KMS-11 (cell line): ENCODE results near the gene ZDHHC21.
A peak's percentile ranks its signal among the peaks of the same experiment; 100 is the strongest.

Experiments
- H2AFZ ChIP-seq: fragments of 200-600 bp; sonication (generic); 2 replicates; pipeline ENCODE4 v1.6.1; 2016; ENCODE audit warnings: antibody characterized with exemption, mixed run types, low read depth
- H3K27ac ChIP-seq: fragments of 200-600 bp; sonication (generic); 2 replicates; pipeline ENCODE4 v1.6.1; 2016; ENCODE audit warnings: mild to moderate bottlenecking, mixed run types
- H3K27me3 ChIP-seq: fragments of 200-600 bp; sonication (generic); 2 replicates; pipeline ENCODE4 v1.6.1; 2017; ENCODE audit warnings: mild to moderate bottlenecking, low read depth, mixed run types, moderate library complexity; ENCODE audit not compliant: insufficient read depth
- H3K36me3 ChIP-seq: fragments of 200-600 bp; sonication (generic); 2 replicates; pipeline ENCODE4 v1.6.1; 2017; ENCODE audit warnings: mild to moderate bottlenecking, mixed run types; ENCODE audit not compliant: insufficient read depth
- H3K4me1 ChIP-seq: fragments of 200-600 bp; sonication (generic); 2 replicates; pipeline ENCODE4 v1.6.1; 2016; ENCODE audit warnings: mild to moderate bottlenecking, low read depth, mixed run types; ENCODE audit not compliant: poor library complexity, severe bottlenecking
- H3K4me2 ChIP-seq: fragments of 200-600 bp; sonication (generic); 2 replicates; pipeline ENCODE4 v1.7.0; 2016; ENCODE audit warnings: mild to moderate bottlenecking, mixed run types
- H3K4me3 ChIP-seq: fragments of 200-600 bp; sonication (generic); IDR thresholded peaks from 2 replicates; pipeline ENCODE4 v1.6.1; 2017; ENCODE audit warnings: low read depth, low read length, mixed read lengths; ENCODE audit not compliant: insufficient read depth
- H3K79me2 ChIP-seq: fragments of 200-600 bp; sonication (generic); 2 replicates; pipeline ENCODE4 v1.6.1; 2016; ENCODE audit warnings: low read depth, mixed run types; ENCODE audit not compliant: insufficient read depth
- H3K9ac ChIP-seq: fragments of 200-600 bp; sonication (generic); 2 replicates; pipeline ENCODE4 v1.6.1; 2016; ENCODE audit warnings: mild to moderate bottlenecking, mixed run types
- H4K20me1 ChIP-seq: fragments of 200-600 bp; sonication (generic); 2 replicates; pipeline ENCODE4 v1.6.1; 2016; ENCODE audit warnings: mild to moderate bottlenecking, mixed run types; ENCODE audit not compliant: insufficient read depth
- CTCF ChIP-seq: fragments of 200-600 bp; sonication (generic); conservative IDR thresholded peaks from 2 replicates; pipeline ENCODE4 v1.6.1; 2017; ENCODE audit warnings: low read depth, mild to moderate bottlenecking, antibody characterized with exemption, low read length, moderate library complexity, mixed read lengths

ZDHHC21 gene

GRCh38 chr9:14633148-14633547, 60.1 kb downstream of the ZDHHC21 start:
- Histone ChIP-seq H3K9ac (no peak overlapping the region), H4K20me1 (no peaks in the 10 kb centered on the region), H3K27ac (no peak overlapping the region), H2AFZ (no peak overlapping the region), H3K79me2 (no peaks in the 10 kb centered on the region), H3K4me1 (peaks cover 7% of the 10 kb centered on the region), H3K27me3 (no peaks in the 10 kb centered on the region), H3K4me3 (no peak overlapping the region), H3K36me3 (no peaks in the 10 kb centered on the region), H3K4me2 (no peak overlapping the region)
- TF ChIP-seq CTCF = no peak

GRCh38 chr9:14627513-14627912, 65.7 kb downstream of the ZDHHC21 start:
- TF ChIP-seq CTCF = no peak
- no peak overlapping the region for H3K4me3 ChIP-seq
- H3K27me3 ChIP-seq = no peaks in the 10 kb centered on the region
- H3K9ac ChIP-seq = no peak overlapping the region
- no peaks in the 10 kb centered on the region for H3K4me1 ChIP-seq
- H4K20me1 ChIP-seq = no peaks in the 10 kb centered on the region
- H3K4me2 ChIP-seq = no peak overlapping the region
- H3K79me2 ChIP-seq = no peaks in the 10 kb centered on the region
- no peak overlapping the region for H3K27ac ChIP-seq
- H3K36me3 ChIP-seq = no peaks in the 10 kb centered on the region
- no peak overlapping the region for H2AFZ ChIP-seq

- no peaks in the 10 kb centered on the region for H4K20me1 ChIP-seq
- H3K79me2 ChIP-seq = no peaks in the 10 kb centered on the region
- H3K36me3 ChIP-seq = no peaks in the 10 kb centered on the region
- H3K9ac ChIP-seq = no peak overlapping the region
- no peaks in the 10 kb centered on the region for H3K4me1 ChIP-seq
- no peak overlapping the region for H2AFZ ChIP-seq
- H3K4me3 ChIP-seq = no peak overlapping the region
- H3K4me2 ChIP-seq = no peak overlapping the region
- H3K27me3 ChIP-seq = no peaks in the 10 kb centered on the region
- H3K27ac ChIP-seq = no peak overlapping the region
- TF ChIP-seq CTCF = no peak
Measured at GRCh38 chr9:14618836-14619420, 74.3 kb downstream of the ZDHHC21 start.

GRCh38 chr9:14616188-14616982, 76.8 kb downstream of the ZDHHC21 start:
- Histone ChIP-seq H3K27me3 (no peaks in the 10 kb centered on the region), H3K27ac (no peak overlapping the region), H3K36me3 (no peaks in the 10 kb centered on the region), H3K4me2 (no peak overlapping the region), H2AFZ (no peak overlapping the region), H4K20me1 (no peaks in the 10 kb centered on the region), H3K79me2 (no peaks in the 10 kb centered on the region), H3K4me3 (no peak overlapping the region), H3K4me1 (no peaks in the 10 kb centered on the region), H3K9ac (no peak overlapping the region)
- peak; percentile 62; the same call in 1 of the 2 replicates for TF ChIP-seq CTCF
